ENCODE results near the gene DCP2. TPM values are rescaled to one million over a fixed set of nuclear protein-coding genes. Genes with fewer than 3 reads are reported as not detected.
"Not testable (repeated sequence)": the region's sequence is repeated elsewhere in the genome, so short reads cannot be mapped to it uniquely, and the experiment has no call there.

DCP2 gene
- total RNA-seq (2014; rRNA removed; shearing (Covaris generic)), result 35.5 and 38.3 TPM in 2 replicates
- polyA plus RNA-seq (2015; cell fraction: cytosol; rRNA removed), result 14.0 and 28.1 TPM in 2 replicates
- polyA plus RNA-seq (2015; cell fraction: nucleus; rRNA removed), result 25.8 and 70.0 TPM in 2 replicates

GRCh38 chr5:112976432-112977309 lies at the start of gene DCP2:
DCP2 (plus strand) TSS chr5:112976798; CDS start chr5:112976934, 136 bp downstream.
- peak; percentile 99 for DNase-seq (ENCODE audit: low read depth, low spot score)
- in situ Hi-C loops (cut with HindIII; ENCODE audit: low pct_unique_long_range_greater_than_20kb, low sequenced_read_pairs), result no loop called here

GRCh38 chr5:112929336-112930081 lies 47.1 kb upstream of the DCP2 start:
- no peak for DNase-seq (ENCODE audit: low read depth, low spot score)
- in situ Hi-C loops (cut with HindIII; ENCODE audit: low pct_unique_long_range_greater_than_20kb, low sequenced_read_pairs), result no loop called here

GRCh38 chr5:112930082-112930344 lies 46.6 kb upstream of the DCP2 start:
- no peak for DNase-seq (ENCODE audit: low read depth, low spot score)
- in situ Hi-C loops (cut with HindIII; ENCODE audit: low pct_unique_long_range_greater_than_20kb, low sequenced_read_pairs), result no loop called here

- in situ Hi-C loops (cut with HindIII; ENCODE audit: low pct_unique_long_range_greater_than_20kb, low sequenced_read_pairs), result no loop called here
- DNase-seq (ENCODE audit: low read depth, low spot score), result no peak
Observed at GRCh38 chr5:112931473-112931872, 45.1 kb upstream of the DCP2 start.

DNA sequence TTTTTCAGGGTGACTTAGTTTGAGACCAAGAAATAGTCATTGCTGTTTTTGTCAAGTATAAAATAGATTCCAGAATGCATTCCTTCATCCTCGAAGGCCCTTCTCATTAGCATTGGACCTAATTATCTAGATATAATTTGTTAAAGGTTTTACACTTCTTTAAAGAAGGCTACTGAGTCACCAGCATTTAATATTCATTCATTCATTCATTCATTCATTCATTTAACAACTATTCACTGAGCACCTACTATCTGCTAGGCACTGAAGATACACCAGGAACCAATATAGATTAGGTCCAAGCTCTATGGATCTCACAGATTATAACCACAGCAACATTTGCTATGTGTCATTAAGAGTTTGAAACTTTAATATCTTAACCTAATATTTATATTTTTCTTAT lies 43.5 kb upstream of the DCP2 start:
- in situ Hi-C loops (cut with HindIII; ENCODE audit: low pct_unique_long_range_greater_than_20kb, low sequenced_read_pairs), result no loop called here

DNA sequence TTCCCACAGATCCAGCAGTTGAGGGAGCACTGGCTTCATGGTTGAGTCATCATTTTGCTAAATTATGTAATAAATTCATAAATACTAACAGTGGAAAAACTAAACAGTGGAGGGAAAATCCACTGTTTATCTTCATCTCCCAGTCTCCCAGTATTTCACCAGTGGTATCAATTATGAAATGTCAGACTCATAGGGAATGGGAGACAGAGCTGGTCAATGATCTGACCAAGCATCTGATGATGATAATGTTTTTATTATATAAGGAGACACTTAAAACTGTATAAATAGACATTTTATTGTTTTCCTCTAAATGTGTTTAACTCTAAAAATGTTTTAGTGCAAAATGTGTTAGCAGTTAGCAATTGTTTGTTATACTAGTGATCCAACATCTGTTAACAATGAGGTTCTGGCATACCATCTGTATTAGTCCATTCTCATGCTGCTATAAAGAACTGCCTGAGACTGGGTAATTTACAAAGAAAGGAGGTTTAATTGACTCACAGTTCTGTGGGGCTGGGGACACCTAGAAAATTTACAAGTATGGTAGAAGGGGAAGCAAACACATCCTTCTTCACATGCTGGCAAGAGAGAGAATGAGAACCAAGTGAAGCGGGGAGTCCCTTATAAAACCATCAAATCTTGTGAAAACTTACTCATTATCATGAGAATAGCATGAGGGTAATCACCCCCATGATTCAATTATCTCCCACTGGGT lies 42.8 kb upstream of the DCP2 start:
- in situ Hi-C loops (cut with HindIII; ENCODE audit: low pct_unique_long_range_greater_than_20kb, low sequenced_read_pairs), result no loop called here
- DNase-seq (ENCODE audit: low read depth, low spot score), result no peak

More for the DNA sequence above, 43.5 kb upstream of the DCP2 start:
- no peak for DNase-seq (ENCODE audit: low read depth, low spot score)

DNA sequence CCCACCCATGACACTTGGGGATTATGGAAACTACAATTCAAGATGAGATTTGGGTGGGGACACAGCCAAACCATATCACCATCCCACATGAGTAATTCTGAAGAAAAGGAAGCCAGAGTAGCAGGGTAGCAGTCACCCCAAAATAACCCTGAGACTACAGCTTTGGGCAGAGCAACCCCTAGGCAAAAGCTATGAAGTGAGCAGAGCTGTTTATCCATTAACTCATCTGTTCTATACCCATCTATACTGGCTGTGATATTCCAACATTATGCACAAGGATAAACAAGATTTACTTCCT lies 42.3 kb upstream of the DCP2 start:
- in situ Hi-C loops (cut with HindIII; ENCODE audit: low pct_unique_long_range_greater_than_20kb, low sequenced_read_pairs), result no loop called here

GRCh38 chr5:112935675-112936074 lies 40.9 kb upstream of the DCP2 start:
- DNase-seq (ENCODE audit: low read depth, low spot score), result no peak

More for the DNA sequence above, 42.3 kb upstream of the DCP2 start:
- no peak for DNase-seq (ENCODE audit: low read depth, low spot score)

GRCh38 chr5:112938286-112938685 lies 38.3 kb upstream of the DCP2 start:
- in situ Hi-C loops (cut with HindIII; ENCODE audit: low pct_unique_long_range_greater_than_20kb, low sequenced_read_pairs), result no loop called here
- DNase-seq (ENCODE audit: low read depth, low spot score), result no peak

More at GRCh38 chr5:112935675-112936074, 40.9 kb upstream of the DCP2 start:
- in situ Hi-C loops (cut with HindIII; ENCODE audit: low pct_unique_long_range_greater_than_20kb, low sequenced_read_pairs), result no loop called here

- DNase-seq (ENCODE audit: low read depth, low spot score), result no peak
- in situ Hi-C loops (cut with HindIII; ENCODE audit: low pct_unique_long_range_greater_than_20kb, low sequenced_read_pairs), result no loop called here
Observed at GRCh38 chr5:112940670-112941069, 35.9 kb upstream of the DCP2 start.

DNA sequence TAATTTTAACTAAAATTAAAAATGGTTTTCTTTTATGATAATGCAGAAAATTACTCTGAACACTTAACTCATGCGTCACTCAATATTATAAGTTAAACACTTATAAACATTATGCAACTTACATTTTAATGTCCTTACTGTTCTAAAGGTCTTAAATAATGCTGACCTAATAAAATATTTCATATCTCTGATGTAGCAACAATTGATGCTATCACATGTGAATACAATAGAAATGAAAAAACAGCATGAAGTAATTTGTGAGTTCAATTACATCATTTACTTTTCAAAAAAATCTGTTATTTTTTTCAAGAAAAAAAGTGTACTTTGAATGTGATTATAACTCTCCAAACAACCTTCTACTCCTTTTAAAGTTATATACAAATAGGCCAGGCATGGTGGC lies 28.1 kb upstream of the DCP2 start:
- no peak for DNase-seq (ENCODE audit: low read depth, low spot score)
- in situ Hi-C loops (cut with HindIII; ENCODE audit: low pct_unique_long_range_greater_than_20kb, low sequenced_read_pairs), result no loop called here

- in situ Hi-C loops (cut with HindIII; ENCODE audit: low pct_unique_long_range_greater_than_20kb, low sequenced_read_pairs), result no loop called here
Observed at GRCh38 chr5:112951124-112951702, 25.4 kb upstream of the DCP2 start.

GRCh38 chr5:112956606-112957005 lies 20.0 kb upstream of the DCP2 start:
- no peak for DNase-seq (ENCODE audit: low read depth, low spot score)
- in situ Hi-C loops (cut with HindIII; ENCODE audit: low pct_unique_long_range_greater_than_20kb, low sequenced_read_pairs), result no loop called here

More at GRCh38 chr5:112951124-112951702, 25.4 kb upstream of the DCP2 start:
- no peak for DNase-seq (ENCODE audit: low read depth, low spot score)

GRCh38 chr5:112957036-112957808 lies 19.4 kb upstream of the DCP2 start:
- in situ Hi-C loops (cut with HindIII; ENCODE audit: low pct_unique_long_range_greater_than_20kb, low sequenced_read_pairs), result no loop called here
- DNase-seq (ENCODE audit: low read depth, low spot score), result no peak

GRCh38 chr5:112958093-112959088 lies 18.2 kb upstream of the DCP2 start:
- DNase-seq (ENCODE audit: low read depth, low spot score), result peak; percentile 17
- in situ Hi-C loops (cut with HindIII; ENCODE audit: low pct_unique_long_range_greater_than_20kb, low sequenced_read_pairs), result no loop called here

GRCh38 chr5:112959872-112960271 lies 16.7 kb upstream of the DCP2 start:
- DNase-seq (ENCODE audit: low read depth, low spot score); in situ Hi-C loops (cut with HindIII; ENCODE audit: low pct_unique_long_range_greater_than_20kb, low sequenced_read_pairs): not testable (repeated sequence)

Measured in SK-MEL-5 (cell line).